Measurements from ENCODE around the gene ANTXRL.
"Not testable (repeated sequence)": the region's sequence is repeated elsewhere in the genome, so short reads cannot be mapped to it uniquely, and the experiment has no call there.

The ANTXRL gene

GRCh38 chr10:46308666-46309450 is 22.1 kb downstream of the ANTXRL start:
- H3K4me3 ChIP-seq (ENCODE audit: low read depth, low read length): no peak overlapping the region
- no peak for DNase-seq (ENCODE audit: low read depth)
- TF ChIP-seq CTCF (IDR thresholded peaks at IDR 0.05; ENCODE audit: low read depth, low read length): no peak
- no peak for TF ChIP-seq MAX (IDR thresholded peaks at IDR 0.05; ENCODE audit: low read depth, low read length)
- TF ChIP-seq POLR2A (IDR thresholded peaks at IDR 0.05; ENCODE audit: extremely low read depth, insufficient read length): no peak
- no peak for TF ChIP-seq MYC (IDR thresholded peaks at IDR 0.05; ENCODE audit: low read depth, low read length)

GRCh38 chr10:46309511-46310142 is 22.8 kb downstream of the ANTXRL start:
- no peak for TF ChIP-seq CTCF (IDR thresholded peaks at IDR 0.05; ENCODE audit: low read depth, low read length)
- no peak for TF ChIP-seq MYC (IDR thresholded peaks at IDR 0.05; ENCODE audit: low read depth, low read length)
- no peak for TF ChIP-seq POLR2A (IDR thresholded peaks at IDR 0.05; ENCODE audit: extremely low read depth, insufficient read length)
- no peak for TF ChIP-seq MAX (IDR thresholded peaks at IDR 0.05; ENCODE audit: low read depth, low read length)
- DNase-seq (ENCODE audit: low read depth): no peak
- no peak overlapping the region for H3K4me3 ChIP-seq (ENCODE audit: low read depth, low read length)

GRCh38 chr10:46310143-46310514 is 23.3 kb downstream of the ANTXRL start:
- no peak overlapping the region for H3K4me3 ChIP-seq (ENCODE audit: low read depth, low read length)
- DNase-seq (ENCODE audit: low read depth): no peak
- TF ChIP-seq CTCF (IDR thresholded peaks at IDR 0.05; ENCODE audit: low read depth, low read length) (no peak), MAX (IDR thresholded peaks at IDR 0.05; ENCODE audit: low read depth, low read length) (no peak), MYC (IDR thresholded peaks at IDR 0.05; ENCODE audit: low read depth, low read length) (no peak), POLR2A (IDR thresholded peaks at IDR 0.05; ENCODE audit: extremely low read depth, insufficient read length) (no peak)

- no peak for DNase-seq (ENCODE audit: low read depth)
- no peak for TF ChIP-seq CTCF (IDR thresholded peaks at IDR 0.05; ENCODE audit: low read depth, low read length)
- TF ChIP-seq MAX (IDR thresholded peaks at IDR 0.05; ENCODE audit: low read depth, low read length): no peak
- TF ChIP-seq MYC (IDR thresholded peaks at IDR 0.05; ENCODE audit: low read depth, low read length): no peak
- TF ChIP-seq POLR2A (IDR thresholded peaks at IDR 0.05; ENCODE audit: extremely low read depth, insufficient read length): no peak
- no peak overlapping the region for H3K4me3 ChIP-seq (ENCODE audit: low read depth, low read length)
Observed at GRCh38 chr10:46310851-46311250, 24.1 kb downstream of the ANTXRL start.

- DNase-seq (ENCODE audit: low read depth): no peak
- no peak overlapping the region for H3K4me3 ChIP-seq (ENCODE audit: low read depth, low read length)
- TF ChIP-seq MAX (IDR thresholded peaks at IDR 0.05; ENCODE audit: low read depth, low read length) (no peak), MYC (IDR thresholded peaks at IDR 0.05; ENCODE audit: low read depth, low read length) (no peak), POLR2A (IDR thresholded peaks at IDR 0.05; ENCODE audit: extremely low read depth, insufficient read length) (no peak), CTCF (IDR thresholded peaks at IDR 0.05; ENCODE audit: low read depth, low read length) (no peak)
Observed at GRCh38 chr10:46311501-46311951, 24.7 kb downstream of the ANTXRL start.

- DNase-seq (ENCODE audit: low read depth); H3K4me3 ChIP-seq (ENCODE audit: low read depth, low read length): not testable (repeated sequence)
Observed at GRCh38 chr10:46311961-46312431, 25.2 kb downstream of the ANTXRL start.

Data from NB4 (cell line).